ENCODE data around the gene MORC1.
A peak's percentile ranks its signal among the peaks of the same experiment; 100 is the strongest.
"Not testable (repeated sequence)": the region's sequence is repeated elsewhere in the genome, so short reads cannot be mapped to it uniquely, and the experiment has no call there.

Gene MORC1

DNA sequence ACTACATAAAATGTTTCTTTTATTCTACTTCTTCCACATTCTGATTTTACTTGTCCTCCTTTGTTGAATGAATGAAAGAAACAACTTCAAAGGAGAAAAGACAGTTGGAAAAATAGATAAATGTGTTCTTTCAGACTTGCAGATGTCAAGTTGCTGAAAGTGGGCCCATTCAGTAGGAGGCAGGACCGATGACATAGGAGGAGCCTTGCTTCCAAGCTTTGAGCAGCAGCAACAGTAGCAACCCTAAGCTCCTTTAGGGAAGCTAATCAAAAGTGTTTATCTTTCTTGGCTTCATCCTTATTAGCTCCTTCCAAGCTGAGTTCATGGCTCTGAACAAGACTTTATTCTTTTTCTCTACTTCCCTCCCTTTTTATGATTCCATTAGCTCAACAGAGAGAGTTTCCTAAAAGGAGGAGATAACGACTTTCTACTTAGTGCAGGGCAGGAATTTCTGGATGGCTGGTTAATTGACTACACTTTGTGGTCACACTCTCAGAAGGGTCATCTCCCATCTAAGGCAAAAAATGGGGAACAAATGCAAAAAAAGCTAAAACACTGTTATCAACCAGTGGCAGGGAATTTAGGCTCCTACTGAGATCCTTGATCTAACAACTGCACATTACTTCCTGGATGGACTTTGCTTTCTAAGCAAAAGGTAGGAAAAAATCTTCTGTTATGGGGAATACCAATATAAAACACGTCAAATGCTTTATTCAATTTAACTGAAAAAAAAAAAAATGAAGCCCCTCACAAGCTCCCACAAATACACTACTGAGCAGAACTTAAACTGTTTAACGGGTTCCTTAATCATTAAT is 4.8 kb downstream of the MORC1 start:
- DNase-seq (ENCODE audit: low spot score), result no peak

DNA sequence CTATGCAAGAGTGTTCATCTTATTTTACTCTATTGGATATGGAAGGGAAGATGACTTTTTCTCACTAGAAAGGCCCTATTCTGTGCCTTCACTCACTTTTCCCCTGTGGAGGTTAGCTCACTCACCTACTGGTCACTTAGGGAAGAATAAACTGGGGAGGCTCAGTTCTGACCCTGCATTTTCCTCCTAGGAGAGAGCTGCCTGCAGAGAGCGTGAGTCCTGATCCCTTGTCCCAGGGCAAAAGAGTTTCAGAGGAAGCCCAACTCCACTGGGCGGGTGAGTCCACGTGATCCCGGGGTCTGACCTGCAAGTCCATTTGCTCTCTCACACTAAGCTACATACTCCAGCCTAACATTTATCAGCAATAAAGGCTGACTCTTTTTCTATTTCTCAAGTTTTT is 8.4 kb downstream of the MORC1 start:
- no peak for DNase-seq (ENCODE audit: low spot score)

DNA sequence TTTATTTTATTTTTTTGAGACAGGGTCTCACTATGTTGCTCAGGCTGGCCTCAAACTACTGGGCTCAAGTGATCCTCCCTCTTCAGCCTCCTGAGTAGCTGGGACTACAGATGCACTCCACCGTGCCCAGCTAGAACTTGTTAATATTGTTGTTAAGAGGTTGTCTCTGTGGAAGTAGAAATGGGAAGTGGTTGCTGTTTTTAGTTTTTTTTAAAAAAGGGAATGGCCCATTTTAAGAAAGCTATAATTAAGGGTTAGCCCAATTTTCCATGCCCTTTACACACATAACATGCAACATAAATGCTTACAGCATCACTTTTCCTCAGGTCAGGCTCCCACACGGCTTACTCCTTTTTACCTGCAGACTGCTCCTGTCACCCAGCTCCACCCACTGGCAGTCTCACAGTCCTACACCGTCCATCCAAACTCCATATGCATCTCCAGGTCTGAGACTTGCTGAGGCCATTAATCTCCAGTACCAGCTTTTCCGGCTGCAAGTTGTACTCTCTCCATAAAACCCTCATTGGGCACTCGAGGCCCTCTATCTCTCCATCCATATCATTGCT is 19.8 kb downstream of the MORC1 start:
- DNase-seq (ENCODE audit: low spot score), result no peak

DNA sequence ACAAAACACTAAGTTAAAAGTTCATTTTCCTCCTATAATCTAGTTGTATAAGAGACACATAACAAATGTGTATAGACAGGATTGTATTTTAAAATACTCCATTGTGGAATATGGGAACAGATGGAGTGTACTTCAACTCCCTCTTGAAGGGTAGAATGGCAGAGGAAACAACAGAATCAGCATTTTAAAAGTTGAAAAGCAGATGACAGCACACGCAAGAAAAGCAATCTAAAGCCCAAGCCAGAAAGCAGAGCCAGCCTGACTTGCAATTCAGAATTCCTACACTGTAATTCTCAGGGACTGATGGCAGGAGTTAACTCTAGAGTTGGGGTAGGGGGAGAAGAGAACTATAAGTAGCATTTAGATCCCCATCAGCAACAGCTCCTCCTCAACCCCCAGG is 22.8 kb downstream of the MORC1 start:
- DNase-seq (ENCODE audit: low spot score), result no peak

DNA sequence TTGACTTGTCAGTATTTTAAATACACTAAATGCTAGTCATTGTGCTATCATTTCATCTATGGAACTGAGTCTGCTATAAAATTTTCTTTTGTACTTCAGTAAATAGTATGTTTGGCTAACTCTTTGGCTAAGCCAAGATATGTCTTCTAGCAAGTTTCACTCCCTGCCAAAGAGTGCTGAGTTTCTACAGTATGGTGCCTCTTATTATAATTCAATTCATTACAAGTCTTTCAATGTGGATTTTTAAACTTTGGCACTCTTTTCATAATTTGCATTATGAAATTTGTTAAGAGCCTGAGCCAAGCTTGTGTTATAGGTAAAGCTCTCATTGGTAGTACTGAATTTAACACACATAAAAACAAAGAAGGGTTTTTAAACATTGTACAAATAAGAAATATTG is 24.4 kb downstream of the MORC1 start:
- no peak for DNase-seq (ENCODE audit: low spot score)

- no peak for DNase-seq (ENCODE audit: low spot score)
These were observed 26.1 kb downstream of the MORC1 start for GRCh38 chr3:109091846-109092245.

DNA sequence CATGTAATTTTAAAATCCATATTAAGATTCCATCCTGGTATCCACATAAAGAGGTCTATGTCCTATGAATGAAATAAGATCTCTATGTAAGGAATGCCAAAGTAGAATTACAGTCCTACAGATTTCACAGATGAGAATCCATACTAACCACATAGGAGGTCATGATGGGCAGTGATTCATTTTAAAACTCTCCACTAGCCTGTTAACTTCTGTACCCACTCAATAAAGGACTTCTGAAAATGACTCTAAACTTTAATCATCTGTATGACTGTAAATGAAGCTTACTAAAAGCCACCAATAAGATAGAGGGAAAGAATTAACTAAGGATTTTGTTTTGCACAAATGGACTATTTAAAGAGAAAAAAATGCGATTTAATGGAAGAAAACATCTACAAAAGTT is 28.7 kb downstream of the MORC1 start:
- no peak for DNase-seq (ENCODE audit: low spot score)

- DNase-seq (ENCODE audit: low spot score), result peak; percentile 27
These were observed 36.0 kb downstream of the MORC1 start for GRCh38 chr3:109081746-109082510.

- DNase-seq (ENCODE audit: low spot score), result not testable (repeated sequence)
These were observed 37.8 kb downstream of the MORC1 start for GRCh38 chr3:109080090-109080489.

DNA sequence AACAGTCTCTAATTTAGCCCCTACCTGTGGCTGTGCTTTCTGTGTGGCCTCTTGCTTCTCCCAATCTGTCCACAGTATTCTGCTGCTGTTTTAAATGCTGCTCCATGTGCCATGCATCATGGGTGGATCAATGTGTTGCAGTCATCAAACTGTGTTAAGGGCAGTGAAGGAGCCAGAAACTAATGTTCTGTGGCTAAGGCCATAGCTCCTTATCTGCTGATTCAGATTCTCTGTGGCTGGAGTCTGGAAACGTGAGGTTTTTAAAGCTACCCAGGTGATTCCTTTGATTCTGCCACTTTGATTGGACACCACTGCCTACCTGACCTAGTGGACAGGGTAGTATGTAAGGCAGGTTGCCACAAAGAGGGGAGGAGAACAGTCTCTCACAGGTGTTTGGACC is 44.8 kb downstream of the MORC1 start:
- no peak for DNase-seq (ENCODE audit: low spot score)

DNA sequence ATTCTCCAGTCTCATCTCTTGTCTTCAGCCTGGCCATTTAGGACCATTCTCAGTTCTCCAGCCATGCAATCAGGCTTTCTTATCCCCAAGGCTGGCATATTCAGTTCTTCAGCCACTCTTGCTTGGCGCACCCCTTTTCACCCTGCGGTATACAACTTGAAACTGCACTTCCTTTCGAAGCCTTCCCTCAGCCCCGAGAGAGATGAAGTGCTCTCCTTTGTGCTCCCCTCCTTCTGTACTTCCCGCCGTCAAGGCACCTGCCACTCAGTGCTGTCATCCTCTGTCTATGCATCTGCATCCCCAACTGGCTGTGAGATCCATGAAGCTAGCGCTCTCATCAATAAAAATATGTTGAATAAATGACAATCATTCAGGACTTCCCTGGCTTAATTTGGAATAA is 45.7 kb downstream of the MORC1 start:
- DNase-seq (ENCODE audit: low spot score), result no peak

DNA sequence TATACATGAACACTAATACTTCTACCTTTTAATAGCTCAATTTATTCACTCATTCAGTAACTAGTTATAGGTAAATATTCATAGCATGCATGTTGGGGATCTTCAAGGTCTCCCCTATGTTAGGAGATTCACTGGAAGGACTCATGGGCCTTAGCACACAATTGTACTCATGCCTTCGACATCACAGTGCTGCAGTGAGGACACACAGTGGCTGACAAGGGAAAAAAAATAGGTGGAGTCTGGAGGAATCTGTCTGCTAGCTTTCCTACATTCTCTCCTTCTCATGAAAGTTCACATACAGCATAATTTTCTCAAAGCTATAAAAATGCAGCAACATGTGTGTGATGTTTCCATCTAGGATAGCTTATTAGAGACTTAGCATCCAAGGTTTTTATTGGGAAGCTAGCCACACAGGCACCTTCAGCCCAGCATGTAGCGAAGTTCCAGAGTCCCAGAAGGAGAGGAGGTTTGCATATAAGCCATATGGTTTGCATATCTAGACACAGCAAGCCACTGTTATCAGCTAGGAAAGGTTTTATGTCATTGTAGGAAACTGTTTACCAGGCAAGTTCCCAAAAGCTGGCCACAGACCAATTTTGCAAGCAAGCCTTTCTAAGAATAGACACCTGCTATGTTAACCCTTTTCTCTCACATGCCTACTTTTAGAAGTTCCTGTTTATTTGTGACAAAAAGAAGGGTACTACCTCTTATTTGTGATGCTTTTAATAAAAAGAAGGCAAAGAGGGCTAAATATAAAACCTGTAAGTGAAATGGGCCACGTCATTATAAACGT is 46.4 kb downstream of the MORC1 start:
- no peak for DNase-seq (ENCODE audit: low spot score)

GRCh38 chr3:109070211-109070610 is 47.7 kb downstream of the MORC1 start:
- no peak for DNase-seq (ENCODE audit: low spot score)

DNA sequence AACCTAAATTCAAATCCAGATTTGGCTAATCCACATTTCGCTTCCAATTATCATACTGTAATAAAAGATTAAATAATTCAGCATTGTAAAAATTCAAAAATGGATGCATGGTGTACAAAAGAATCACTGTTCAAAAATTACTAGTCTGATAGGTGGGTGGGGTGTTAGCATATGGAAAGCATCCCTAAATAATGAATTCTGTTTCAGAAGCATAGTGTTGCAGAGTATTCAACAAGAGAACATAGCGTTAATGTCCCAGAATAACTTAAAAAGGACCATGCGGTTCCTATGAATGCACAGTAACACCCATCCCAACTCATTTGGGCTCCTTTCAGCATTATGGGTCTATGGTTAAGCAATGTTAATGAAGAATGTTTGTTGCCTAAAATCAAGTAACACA is 51.1 kb downstream of the MORC1 start:
- no peak for DNase-seq (ENCODE audit: low spot score)

GRCh38 chr3:109059264-109059663 is 58.7 kb downstream of the MORC1 start:
- DNase-seq (ENCODE audit: low spot score), result no peak

GRCh38 chr3:109057616-109058015 is 60.3 kb downstream of the MORC1 start:
- DNase-seq (ENCODE audit: low spot score), result no peak

DNA sequence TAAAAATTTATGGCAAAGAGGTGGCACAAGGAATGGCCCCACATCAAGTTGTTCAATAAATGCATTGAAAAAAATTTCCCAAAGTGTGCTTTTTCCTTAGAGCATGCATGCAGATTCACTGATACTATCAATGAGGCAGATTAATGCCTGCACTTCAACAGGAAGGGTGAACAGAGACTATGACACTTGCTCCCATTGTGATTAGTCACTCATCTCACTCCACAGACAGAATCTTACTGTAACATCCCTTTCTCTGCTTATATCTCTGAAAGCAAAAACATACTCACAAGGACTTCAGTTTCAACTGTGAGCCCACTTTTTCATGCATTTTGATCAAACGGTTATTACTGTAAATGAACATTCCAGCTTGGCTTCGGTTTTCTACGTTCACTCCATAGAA is 60.9 kb downstream of the MORC1 start:
- DNase-seq (ENCODE audit: low spot score), result no peak

- peak; percentile 24 for DNase-seq (ENCODE audit: low spot score)
These were observed 67.3 kb downstream of the MORC1 start for GRCh38 chr3:109050591-109051167.

- DNase-seq (ENCODE audit: low spot score), result no peak
These were observed 70.6 kb downstream of the MORC1 start for GRCh38 chr3:109047366-109047765.

GRCh38 chr3:109045271-109046040 is 72.5 kb downstream of the MORC1 start:
- DNase-seq (ENCODE audit: low spot score), result no peak

DNA sequence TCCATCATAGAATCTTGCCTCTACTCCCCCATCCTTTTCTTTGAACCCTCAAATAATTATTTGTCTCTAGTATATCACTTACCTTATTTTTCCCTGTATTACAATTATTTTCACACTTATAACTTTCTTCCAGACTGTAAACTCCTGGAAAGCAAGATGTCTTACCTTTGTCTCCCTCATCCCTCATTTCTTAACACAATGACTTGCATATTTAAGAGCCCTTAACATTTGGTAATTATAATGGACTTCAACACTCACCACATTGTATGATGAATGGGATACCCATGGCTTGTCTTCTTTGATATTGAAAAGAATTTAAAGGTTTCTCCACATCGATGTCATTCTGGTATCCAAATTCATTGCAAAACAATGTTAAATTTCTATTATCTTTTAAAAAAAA is 82.9 kb downstream of the MORC1 start:
- no peak for DNase-seq (ENCODE audit: low spot score)

Data from CD4-positive, alpha-beta T cell treated with Interleukin-2 at 100 ng/mL for 4 hours (primary cell).